HCT116 (cell line): ENCODE data around the gene ITGA11. TPM values are rescaled to one million over a fixed set of nuclear protein-coding genes. Genes with fewer than 3 reads are reported as not detected.

Experiments used
- ATAC-seq: fragments of 200-7000 bp; cut with Tn5 transposase; 2 replicates; pipeline ENCODE4 v1.9.1; 2020; ENCODE audit warnings: mild to moderate bottlenecking, moderate library complexity
- BruUV-seq: library from RNA; stranded (reverse); fragments of 400-500 nt; replicated peaks from 2 replicates; lab custom pipeline; 2021; lab: Mats Ljungman, UMichigan
- CTCF ChIA-PET: fragments of 300-600 bp; sonication (Branson Sonifier 250); formaldehyde crosslinking; loops from one replicate; lab custom pipeline; 2021; ENCODE audit warnings: antibody characterized with exemption; lab: Charles Lee
- POLR2A ChIA-PET: fragments of 300-600, 350-600 bp; sonication (Branson Sonifier 250); formaldehyde crosslinking; loops from one replicate; lab custom pipeline; 2021; ENCODE audit warnings: antibody characterized with exemption; lab: Charles Lee
- RAD21 ChIA-PET, 2 experiments: fragments of 300-600 bp; sonication (Branson Sonifier 250); formaldehyde crosslinking; loops; one replicate each; lab custom pipeline; 2023; ENCODE audit warnings: low total read pairs in 2 of 2; ENCODE audit not compliant: uncharacterized antibody in 2 of 2, unreplicated experiment in 2 of 2, low non-redundant PET in 1 of 2; lab: Charles Lee
- DNase-seq: peaks from one replicate; pipeline ENCODE4 v3.0.0-alpha.2; 2010; ENCODE audit warnings: low read depth, low spot score
- H2AFZ ChIP-seq: fragments of 200-600 bp; shearing (Covaris generic), sonication (generic); 2 replicates; pipeline ENCODE4 v1.6.1; 2017; ENCODE audit warnings: low read depth, mixed run types, mixed read lengths, antibody characterized with exemption, low read length; ENCODE audit not compliant: poor library complexity, severe bottlenecking
- H3K27ac ChIP-seq: 2 replicates; pipeline ENCODE4 v1.5.1; 2012; ENCODE audit warnings: low read depth, low read length
- H3K27me3 ChIP-seq: fragments of 200-600 bp; sonication (generic); 2 replicates; pipeline ENCODE4 v1.6.1; 2016; ENCODE audit warnings: mixed run types, low read length, mixed read lengths; ENCODE audit not compliant: insufficient read depth
- H3K36me3 ChIP-seq, 2 experiments: fragments of 200-500 bp in 1 of 2; fragments of 200-600 bp in 1 of 2; sonication (Bioruptor generic) in 1 of 2; sonication (generic) in 1 of 2; 2 replicates each; pipeline versions ENCODE4 v1.5.1 to v1.6.1; 2014 to 2016; ENCODE audit warnings: low read length in 2 of 2, inconsistent platforms in 1 of 2, mixed read lengths in 1 of 2, mixed run types in 1 of 2; ENCODE audit not compliant: insufficient read depth in 2 of 2, control insufficient read depth in 1 of 2
- H3K4me1 ChIP-seq, 2 experiments: fragments of 200-600 bp in 1 of 2; sonication (generic) in 1 of 2; 2 replicates each; pipeline versions ENCODE4 v1.5.1 to v1.6.1; 2012 to 2017; ENCODE audit warnings: low read length in 2 of 2, inconsistent platforms in 1 of 2, mild to moderate bottlenecking in 1 of 2, mixed read lengths in 1 of 2, mixed run types in 1 of 2, moderate library complexity in 1 of 2; ENCODE audit not compliant: insufficient read depth in 2 of 2, control insufficient read depth in 1 of 2
- H3K4me2 ChIP-seq: fragments of 200-600 bp; sonication (generic); 2 replicates; pipeline ENCODE4 v1.6.1; 2017; ENCODE audit warnings: mixed run types, low read length, mixed read lengths
- H3K4me3 ChIP-seq, 2 experiments: fragments of 200-600 bp in 1 of 2; sonication (generic) in 1 of 2; replicated peaks in 1 of 2; 2 replicates each; pipeline ENCODE4 v1.5.1; 2011 to 2016; ENCODE audit warnings: low read length in 2 of 2, control low read depth in 1 of 2, low read depth in 1 of 2, mild to moderate bottlenecking in 1 of 2, mixed read lengths in 1 of 2, mixed run types in 1 of 2
- H3K79me2 ChIP-seq: fragments of 200-600 bp; sonication (generic); 2 replicates; pipeline ENCODE4 v1.6.1; 2017; ENCODE audit warnings: mild to moderate bottlenecking, mixed run types, low read length, moderate library complexity, mixed read lengths; ENCODE audit not compliant: insufficient read depth
- H3K9ac ChIP-seq: fragments of 200-600 bp; sonication (generic); 2 replicates; pipeline ENCODE4 v1.6.1; 2016; ENCODE audit warnings: low read length, mixed read lengths
- H3K9me2 ChIP-seq: fragments of 200-600 bp; sonication (generic), shearing (Covaris generic); 2 replicates; pipeline ENCODE4 v1.6.1; 2017; ENCODE audit warnings: mixed run types, mild to moderate bottlenecking, moderate library complexity; ENCODE audit not compliant: insufficient read depth
- H3K9me3 ChIP-seq, 2 experiments: fragments of 200-500 bp in 1 of 2; fragments of 200-600 bp in 1 of 2; sonication (Bioruptor generic) in 1 of 2; sonication (generic) in 1 of 2; 2 replicates each; pipeline ENCODE4 v1.6.1; 2014 to 2017; ENCODE audit warnings: low read length in 2 of 2, mixed read lengths in 2 of 2, inconsistent platforms in 1 of 2, low read depth in 1 of 2, mild to moderate bottlenecking in 1 of 2, mixed run types in 1 of 2, moderate library complexity in 1 of 2; ENCODE audit not compliant: control insufficient read depth in 1 of 2, insufficient read depth in 1 of 2
- H4K20me1 ChIP-seq: fragments of 200-600 bp; sonication (generic), shearing (Covaris generic); 2 replicates; pipeline ENCODE4 v1.6.1; 2017; ENCODE audit warnings: mixed run types, mild to moderate bottlenecking, moderate library complexity; ENCODE audit not compliant: insufficient read depth
- EGR1 ChIP-seq: IDR thresholded peaks from 2 replicates; pipeline ENCODE4 v1.6.1; 2012; ENCODE audit warnings: low read depth
- ELF1 ChIP-seq: IDR thresholded peaks from 2 replicates; pipeline ENCODE4 v1.6.1; 2012; ENCODE audit warnings: low read depth, borderline replicate concordance
- EZH2 ChIP-seq: fragments of 200-600 bp; sonication (generic); IDR thresholded peaks from 2 replicates; pipeline ENCODE4 v1.6.1; 2017; ENCODE audit warnings: antibody characterized with exemption, mixed run types
- JUND ChIP-seq: IDR thresholded peaks from 2 replicates; pipeline ENCODE4 v1.6.1; 2012
- RAD21 ChIP-seq: IDR thresholded peaks from 2 replicates; pipeline ENCODE4 v1.6.1; 2012; ENCODE audit warnings: low read depth, mild to moderate bottlenecking
- SIN3A ChIP-seq: IDR thresholded peaks from 2 replicates; pipeline ENCODE4 v1.6.1; 2012; ENCODE audit warnings: low read depth
- SRF ChIP-seq: IDR thresholded peaks from 2 replicates; pipeline ENCODE4 v1.6.1; 2012; ENCODE audit warnings: low read depth
- YY1 ChIP-seq: IDR thresholded peaks from 2 replicates; pipeline ENCODE4 v1.6.1; 2011; ENCODE audit warnings: low read length, low read depth, moderate library complexity, mild to moderate bottlenecking; ENCODE audit not compliant: insufficient replicate concordance; ENCODE audit errors: extremely low read depth
- ZBTB33 ChIP-seq: IDR thresholded peaks from 2 replicates; pipeline ENCODE4 v1.6.1; 2011; ENCODE audit warnings: mild to moderate bottlenecking, low read length, moderate library complexity; ENCODE audit not compliant: insufficient replicate concordance; ENCODE audit errors: extremely low read depth
- ZNF274 ChIP-seq: fragments of 200-500 bp; sonication (Bioruptor generic); IDR thresholded peaks from 2 replicates; pipeline ENCODE4 v1.6.1; 2014; ENCODE audit warnings: mild to moderate bottlenecking, low read depth, low read length, inconsistent platforms
- intact Hi-C: fragments of 100-400 bp; cut with micrococcal nuclease; formaldehyde crosslinking; loops from 2 replicates; pipeline ENCODE4 v1.10.0; 2022
- total RNA-seq: library from RNA; stranded (reverse); gene quantifications from one replicate; pipeline ENCODE4 v1.2.1, GENCODE V29; 2021; ENCODE audit not compliant: unreplicated experiment
- TF ChIP-seq, protein P1 (sequence below): IDR thresholded peaks from 2 replicates; pipeline ENCODE4 v1.6.1; 2012
- TF ChIP-seq, protein P2 (sequence below): IDR thresholded peaks from 2 replicates; pipeline ENCODE4 v1.6.1; 2012

Gene ITGA11
- total RNA-seq, 1 experiment from 2014 or later, result not detected

DNA sequence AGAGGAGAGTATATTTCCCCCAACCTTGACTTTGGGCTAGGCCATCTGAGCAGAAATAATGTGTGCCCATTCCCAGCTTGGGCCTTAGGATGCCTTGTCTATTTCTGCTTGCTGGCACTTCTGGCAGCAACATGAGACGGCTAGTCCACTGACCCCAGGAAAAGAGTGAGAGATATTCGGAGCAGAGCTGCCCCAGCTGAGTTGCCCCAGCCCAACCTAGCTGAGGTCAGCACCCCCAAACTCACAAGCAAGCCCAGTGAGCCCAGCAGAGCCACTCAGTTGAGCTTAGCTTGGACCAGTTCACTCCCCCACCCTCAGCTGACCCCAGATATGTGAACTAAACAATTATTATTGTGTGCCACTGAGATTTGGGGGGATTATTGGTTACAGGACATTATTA is 20.2 kb downstream of the ITGA11 start:
- H3K9ac ChIP-seq, result no peak overlapping the region
- H3K36me3 ChIP-seq, result no peaks in the 10 kb centered on the region
- no peaks in the 10 kb centered on the region for H3K9me2 ChIP-seq
- POLR2A ChIA-PET, result no interaction called here
- H3K79me2 ChIP-seq, result no peaks in the 10 kb centered on the region
- H3K9me3 ChIP-seq, result no peaks in the 10 kb centered on the region
- H3K27ac ChIP-seq, result no peak overlapping the region
- ATAC-seq (no peak), DNase-seq (no peak)
- no peaks in the 10 kb centered on the region for H4K20me1 ChIP-seq
- no peak overlapping the region for H3K4me3 ChIP-seq
- BruUV-seq, result no TSS peak
- H3K27me3 ChIP-seq, result no peaks in the 10 kb centered on the region
- no peak overlapping the region for H3K4me2 ChIP-seq
- H2AFZ ChIP-seq, result no peak overlapping the region
- no peaks in the 10 kb centered on the region for H3K4me1 ChIP-seq
- TF ChIP-seq ZNF274, result no peak
- no peak for TF ChIP-seq EZH2
- TF ChIP-seq, protein P1, sequence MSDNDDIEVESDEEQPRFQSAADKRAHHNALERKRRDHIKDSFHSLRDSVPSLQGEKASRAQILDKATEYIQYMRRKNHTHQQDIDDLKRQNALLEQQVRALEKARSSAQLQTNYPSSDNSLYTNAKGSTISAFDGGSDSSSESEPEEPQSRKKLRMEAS, result no peak
- no peak for TF ChIP-seq SIN3A
- no peak for TF ChIP-seq EGR1
- TF ChIP-seq RAD21, result no peak
- no peak for TF ChIP-seq ELF1
- intact Hi-C loops, result no loop called here
- RAD21 ChIA-PET, result no interaction called here
- CTCF ChIA-PET, result no interaction called here

- Histone ChIP-seq H3K79me2 (no peaks in the 10 kb centered on the region), H4K20me1 (no peaks in the 10 kb centered on the region), H3K4me1 (no peaks in the 10 kb centered on the region), H3K9me2 (no peaks in the 10 kb centered on the region), H3K9ac (no peak overlapping the region)
- POLR2A ChIA-PET, result no interaction called here
- no TSS peak for BruUV-seq
- no peak for TF ChIP-seq RAD21
- no peak for TF ChIP-seq ZBTB33
- TF ChIP-seq SRF, result no peak
- TF ChIP-seq, protein P1, result no peak
- no peak for TF ChIP-seq YY1
- TF ChIP-seq, protein P2, sequence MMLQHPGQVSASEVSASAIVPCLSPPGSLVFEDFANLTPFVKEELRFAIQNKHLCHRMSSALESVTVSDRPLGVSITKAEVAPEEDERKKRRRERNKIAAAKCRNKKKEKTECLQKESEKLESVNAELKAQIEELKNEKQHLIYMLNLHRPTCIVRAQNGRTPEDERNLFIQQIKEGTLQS, result no peak
- TF ChIP-seq SIN3A, result no peak
- no peak for TF ChIP-seq ELF1
- TF ChIP-seq JUND, result no peak
- TF ChIP-seq, all 23 proteins: peak for 0
- intact Hi-C loops, result no loop called here
- Histone ChIP-seq H3K36me3 (no peaks in the 10 kb centered on the region), H3K27me3 (no peaks in the 10 kb centered on the region), H3K4me2 (no peak overlapping the region), H3K4me3 (no peak overlapping the region), H3K27ac (no peak overlapping the region), H3K9me3 (no peaks in the 10 kb centered on the region), H2AFZ (no peak overlapping the region)
- no peak for DNase-seq
- CTCF ChIA-PET, result no interaction called here
- RAD21 ChIA-PET, result no interaction called here
- no peak for ATAC-seq
Observed at GRCh38 chr15:68411343-68411675, 20.7 kb downstream of the ITGA11 start.
